HCT116 (cell line): ENCODE results near the gene ARRDC4.

ENCODE experiments used
- CEBPB ChIP-seq: IDR thresholded peaks from 2 replicates; pipeline ENCODE4 v1.6.1; 2012; ENCODE audit warnings: low read depth
- ELF1 ChIP-seq: IDR thresholded peaks from 2 replicates; pipeline ENCODE4 v1.6.1; 2012; ENCODE audit warnings: low read depth, borderline replicate concordance
- EZH2 ChIP-seq: fragments of 200-600 bp; sonication (generic); IDR thresholded peaks from 2 replicates; pipeline ENCODE4 v1.6.1; 2017; ENCODE audit warnings: antibody characterized with exemption, mixed run types
- EZH2phosphoT487 ChIP-seq: fragments of 200-600 bp; IDR thresholded peaks from 2 replicates; pipeline ENCODE4 v1.6.1; 2018; ENCODE audit warnings: antibody characterized with exemption, borderline replicate concordance
- FOSL1 ChIP-seq: IDR thresholded peaks from 2 replicates; pipeline ENCODE4 v1.6.1; 2012; ENCODE audit warnings: low read depth
- JUND ChIP-seq: IDR thresholded peaks from 2 replicates; pipeline ENCODE4 v1.6.1; 2012
- POLR2A ChIP-seq: IDR thresholded peaks from 2 replicates; pipeline ENCODE4 v1.7.0; 2011; ENCODE audit warnings: borderline replicate concordance; ENCODE audit not compliant: insufficient read depth, insufficient read length; ENCODE audit errors: extremely low read depth
- POLR2AphosphoS5 ChIP-seq: IDR thresholded peaks from 2 replicates; pipeline ENCODE4 v1.6.1; 2011; ENCODE audit warnings: mild to moderate bottlenecking, low read depth, low read length, moderate library complexity
- RAD21 ChIP-seq: IDR thresholded peaks from 2 replicates; pipeline ENCODE4 v1.6.1; 2012; ENCODE audit warnings: low read depth, mild to moderate bottlenecking
- SRF ChIP-seq: IDR thresholded peaks from 2 replicates; pipeline ENCODE4 v1.6.1; 2012; ENCODE audit warnings: low read depth
- YY1 ChIP-seq: IDR thresholded peaks from 2 replicates; pipeline ENCODE4 v1.6.1; 2011; ENCODE audit warnings: low read length, low read depth, moderate library complexity, mild to moderate bottlenecking; ENCODE audit not compliant: insufficient replicate concordance; ENCODE audit errors: extremely low read depth
- TF ChIP-seq, protein P1 (sequence below), 3 experiments: fragments of 200-600 bp in 1 of 3; sonication (generic) in 1 of 3; IDR thresholded peaks in 2 of 3; conservative IDR thresholded peaks in 1 of 3; 2 replicates each; pipeline ENCODE4 v1.5.1; 2012 to 2017; ENCODE audit warnings: low read depth in 2 of 3, low read length in 2 of 3, antibody characterized with exemption in 1 of 3, borderline replicate concordance in 1 of 3, control low read depth in 1 of 3, mild to moderate bottlenecking in 1 of 3, mixed read lengths in 1 of 3, mixed run types in 1 of 3, moderate library complexity in 1 of 3; ENCODE audit not compliant: insufficient read depth in 1 of 3
- TF ChIP-seq, protein P2 (sequence below): IDR thresholded peaks from 2 replicates; pipeline ENCODE4 v1.6.1; 2012
- TF ChIP-seq, protein P3 (sequence below): IDR thresholded peaks from 2 replicates; pipeline ENCODE4 v1.6.1; 2012

DNA sequence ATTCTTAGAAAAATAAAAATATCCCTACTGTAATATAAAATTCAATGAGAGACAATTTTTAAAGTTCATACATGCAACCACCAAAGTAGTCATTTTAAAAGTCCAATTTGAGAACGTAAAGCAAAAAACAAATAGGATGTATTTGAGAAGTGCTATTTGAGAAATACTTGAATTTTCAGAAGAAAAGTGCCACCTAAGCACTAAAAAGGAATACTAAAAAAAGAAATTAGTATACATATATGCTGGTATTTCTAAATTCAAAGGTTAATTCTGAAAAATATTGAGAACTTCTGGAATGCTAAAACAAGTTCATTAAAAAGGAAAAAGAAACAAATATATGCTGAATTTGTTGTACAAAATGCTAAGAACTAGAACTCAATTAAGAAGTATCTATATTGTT lies 29.2 kb upstream of the ARRDC4 start:
- TF ChIP-seq EZH2 (no peak), POLR2A (no peak), POLR2AphosphoS5 (no peak), EZH2phosphoT487 (no peak), YY1 (no peak), RAD21 (no peak), SRF (no peak), ELF1 (no peak), FOSL1 (no peak), JUND (no peak), CEBPB (no peak)
- TF ChIP-seq, protein P1, sequence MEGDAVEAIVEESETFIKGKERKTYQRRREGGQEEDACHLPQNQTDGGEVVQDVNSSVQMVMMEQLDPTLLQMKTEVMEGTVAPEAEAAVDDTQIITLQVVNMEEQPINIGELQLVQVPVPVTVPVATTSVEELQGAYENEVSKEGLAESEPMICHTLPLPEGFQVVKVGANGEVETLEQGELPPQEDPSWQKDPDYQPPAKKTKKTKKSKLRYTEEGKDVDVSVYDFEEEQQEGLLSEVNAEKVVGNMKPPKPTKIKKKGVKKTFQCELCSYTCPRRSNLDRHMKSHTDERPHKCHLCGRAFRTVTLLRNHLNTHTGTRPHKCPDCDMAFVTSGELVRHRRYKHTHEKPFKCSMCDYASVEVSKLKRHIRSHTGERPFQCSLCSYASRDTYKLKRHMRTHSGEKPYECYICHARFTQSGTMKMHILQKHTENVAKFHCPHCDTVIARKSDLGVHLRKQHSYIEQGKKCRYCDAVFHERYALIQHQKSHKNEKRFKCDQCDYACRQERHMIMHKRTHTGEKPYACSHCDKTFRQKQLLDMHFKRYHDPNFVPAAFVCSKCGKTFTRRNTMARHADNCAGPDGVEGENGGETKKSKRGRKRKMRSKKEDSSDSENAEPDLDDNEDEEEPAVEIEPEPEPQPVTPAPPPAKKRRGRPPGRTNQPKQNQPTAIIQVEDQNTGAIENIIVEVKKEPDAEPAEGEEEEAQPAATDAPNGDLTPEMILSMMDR (IDR thresholded peaks at IDR 0.05 in 2 of 3, conservative IDR thresholded peaks at IDR 0.05 in 1 of 3; ENCODE audit: borderline replicate concordance in 1 of 3, insufficient read depth in 1 of 3, low read depth in 2 of 3, low read length in 2 of 3), result no peak
- TF ChIP-seq, protein P2, sequence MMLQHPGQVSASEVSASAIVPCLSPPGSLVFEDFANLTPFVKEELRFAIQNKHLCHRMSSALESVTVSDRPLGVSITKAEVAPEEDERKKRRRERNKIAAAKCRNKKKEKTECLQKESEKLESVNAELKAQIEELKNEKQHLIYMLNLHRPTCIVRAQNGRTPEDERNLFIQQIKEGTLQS, result no peak
- TF ChIP-seq, protein P3, sequence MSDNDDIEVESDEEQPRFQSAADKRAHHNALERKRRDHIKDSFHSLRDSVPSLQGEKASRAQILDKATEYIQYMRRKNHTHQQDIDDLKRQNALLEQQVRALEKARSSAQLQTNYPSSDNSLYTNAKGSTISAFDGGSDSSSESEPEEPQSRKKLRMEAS, result no peak
